SKM-1 treated with dmso at 0.1 percent for 144 hours (cell line): ENCODE data around the gene CERS4.
"Not testable (repeated sequence)": the region's sequence is repeated elsewhere in the genome, so short reads cannot be mapped to it uniquely, and the experiment has no call there.

Experiments
- DNase-seq: peaks from one replicate; lab custom pipeline; 2025; ENCODE audit not compliant: unreplicated experiment; lab: John Stamatoyannopoulos, UW

CERS4 gene

GRCh38 chr19:8208922-8209461 is at the start of gene CERS4:
Gene CERS4, plus strand, starts transcription at chr19:8209370. Its CDS starts 41,707 bp downstream, at chr19:8251077.
- no peak for DNase-seq

GRCh38 chr19:8161135-8161646 is 48.0 kb upstream of the CERS4 start:
- no peak for DNase-seq

- no peak for DNase-seq
These were observed 45.4 kb upstream of the CERS4 start for GRCh38 chr19:8163759-8164158.

- no peak for DNase-seq
These were observed 41.2 kb upstream of the CERS4 start for GRCh38 chr19:8167985-8168384.

- DNase-seq = no peak
These were observed 40.6 kb upstream of the CERS4 start for GRCh38 chr19:8168537-8168936.

GRCh38 chr19:8174706-8175105 is 34.5 kb upstream of the CERS4 start:
- DNase-seq = no peak

- DNase-seq = no peak
These were observed 29.2 kb upstream of the CERS4 start for GRCh38 chr19:8180018-8180417.

GRCh38 chr19:8184274-8184673 is 24.9 kb upstream of the CERS4 start:
- DNase-seq = no peak

GRCh38 chr19:8185343-8186068 is 23.7 kb upstream of the CERS4 start:
- DNase-seq = no peak

- no peak for DNase-seq
These were observed 16.8 kb upstream of the CERS4 start for GRCh38 chr19:8192221-8192820.

- peak; percentile 22 for DNase-seq
These were observed 14.5 kb upstream of the CERS4 start for GRCh38 chr19:8194528-8195267.

GRCh38 chr19:8196271-8196927 is 12.8 kb upstream of the CERS4 start:
- no peak for DNase-seq

GRCh38 chr19:8203288-8204120 is 5.7 kb upstream of the CERS4 start:
- DNase-seq = not testable (repeated sequence)

- DNase-seq = no peak
These were observed 4.2 kb upstream of the CERS4 start for GRCh38 chr19:8204961-8205360.

- DNase-seq = no peak
These were observed 2.8 kb upstream of the CERS4 start for GRCh38 chr19:8206147-8207087.

GRCh38 chr19:8207326-8207725 is 1.8 kb upstream of the CERS4 start:
- not testable (repeated sequence) for DNase-seq

- DNase-seq = no peak
These were observed 850 bp upstream of the CERS4 start for GRCh38 chr19:8208119-8208921.
